PC-3 (cell line): ENCODE data around the gene CFAP141.

ENCODE experiments used
- EZH2 ChIP-seq: fragments of 300-600 bp; sonication (generic); IDR thresholded peaks from one replicate; pipeline ENCODE4 v1.6.1; 2017; ENCODE audit warnings: antibody characterized with exemption, mild to moderate bottlenecking, low read length; ENCODE audit not compliant: unreplicated experiment
- TF ChIP-seq, protein P1 (sequence below): fragments of 300-600 bp; sonication (generic); conservative IDR thresholded peaks from 2 replicates; pipeline ENCODE4 v1.5.1; 2017; ENCODE audit warnings: antibody characterized with exemption, low read depth, mild to moderate bottlenecking, low read length

DNA sequence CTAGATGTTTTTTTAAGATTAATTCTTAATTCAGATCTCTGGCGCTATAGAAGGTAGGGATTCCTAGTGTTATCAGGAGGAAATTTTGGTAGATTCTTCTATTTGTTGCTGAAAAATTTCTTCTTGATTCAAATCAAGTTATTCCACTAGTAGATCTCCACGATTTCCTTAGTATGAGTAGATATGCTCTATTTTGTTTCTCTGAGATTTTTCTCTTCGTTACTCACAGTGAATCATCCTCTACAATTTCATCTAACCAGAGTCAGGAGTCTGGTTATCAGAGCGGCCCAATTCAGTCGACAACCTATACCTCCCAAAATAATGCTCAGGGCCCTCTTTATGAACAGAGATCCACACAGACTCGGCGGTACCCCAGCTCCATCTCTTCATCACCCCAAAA lies 47.5 kb upstream of the CFAP141 start:
- TF ChIP-seq, protein P1, sequence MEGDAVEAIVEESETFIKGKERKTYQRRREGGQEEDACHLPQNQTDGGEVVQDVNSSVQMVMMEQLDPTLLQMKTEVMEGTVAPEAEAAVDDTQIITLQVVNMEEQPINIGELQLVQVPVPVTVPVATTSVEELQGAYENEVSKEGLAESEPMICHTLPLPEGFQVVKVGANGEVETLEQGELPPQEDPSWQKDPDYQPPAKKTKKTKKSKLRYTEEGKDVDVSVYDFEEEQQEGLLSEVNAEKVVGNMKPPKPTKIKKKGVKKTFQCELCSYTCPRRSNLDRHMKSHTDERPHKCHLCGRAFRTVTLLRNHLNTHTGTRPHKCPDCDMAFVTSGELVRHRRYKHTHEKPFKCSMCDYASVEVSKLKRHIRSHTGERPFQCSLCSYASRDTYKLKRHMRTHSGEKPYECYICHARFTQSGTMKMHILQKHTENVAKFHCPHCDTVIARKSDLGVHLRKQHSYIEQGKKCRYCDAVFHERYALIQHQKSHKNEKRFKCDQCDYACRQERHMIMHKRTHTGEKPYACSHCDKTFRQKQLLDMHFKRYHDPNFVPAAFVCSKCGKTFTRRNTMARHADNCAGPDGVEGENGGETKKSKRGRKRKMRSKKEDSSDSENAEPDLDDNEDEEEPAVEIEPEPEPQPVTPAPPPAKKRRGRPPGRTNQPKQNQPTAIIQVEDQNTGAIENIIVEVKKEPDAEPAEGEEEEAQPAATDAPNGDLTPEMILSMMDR: no peak
- no peak for TF ChIP-seq EZH2
